Measurements from ENCODE around the gene GDF11. TPM values are rescaled to one million over a fixed set of nuclear protein-coding genes. Genes with fewer than 3 reads are reported as not detected.
A peak's percentile ranks its signal among the peaks of the same experiment; 100 is the strongest.

GDF11 gene
- total and polyA plus RNA-seq, 2 of the 8 experiments (the other 6 are each of a cell fraction or from before 2014, with no cell fraction given), result 12.1 to 15.1 TPM

- TF ChIP-seq EP300 (IDR thresholded peaks at IDR 0.05; ENCODE audit: borderline replicate concordance in 1 of 2, low read depth in 2 of 2, low read length in 2 of 2) (0 out of 3 replicates have a peak, but pooled peaks of 1 of the 2 experiments have one; percentile 7), NANOG (IDR thresholded peaks at IDR 0.05; ENCODE audit: insufficient read depth, low read depth, low read length, poor library complexity, severe bottlenecking) (no peak), RBBP5 (IDR thresholded peaks at IDR 0.05; ENCODE audit: borderline replicate concordance, low read depth, low read length) (peak; percentile 63; the same call in 1 of the 2 replicates), SP1 (IDR thresholded peaks at IDR 0.05; ENCODE audit: low read depth, low read length) (no peak), POLR2A (IDR thresholded peaks at IDR 0.05; ENCODE audit: control extremely low read depth in 1 of 2, low read depth in 2 of 2, low read length in 2 of 2) (peak; percentile 57 to 74; a peak in 2 of 3 replicates), TAF7 (optimal IDR thresholded peaks at IDR 0.05; ENCODE audit: borderline replicate concordance, low read depth, low read length) (peak; percentile 27), JUN (IDR thresholded peaks at IDR 0.05; ENCODE audit: low read depth, low read length) (no peak), FOSL1 (IDR thresholded peaks at IDR 0.05; ENCODE audit: insufficient read depth, low read depth, low read length) (no peak), ATF3 (IDR thresholded peaks at IDR 0.05; ENCODE audit: insufficient read depth, low read depth, low read length) (0 out of 2 replicates have a peak, but pooled peaks have one; percentile 28), ATF2 (IDR thresholded peaks at IDR 0.05; ENCODE audit: low read length) (0 out of 2 replicates have a peak, but pooled peaks have one; percentile 48), TBP (IDR thresholded peaks at IDR 0.05; ENCODE audit: low read depth, low read length) (no peak), USF2 (IDR thresholded peaks at IDR 0.05; ENCODE audit: low read length) (peak; percentile 64), JUND (IDR thresholded peaks at IDR 0.05; ENCODE audit: low read length) (peak; percentile 63; the same call in 1 of the 2 replicates), CHD1 (IDR thresholded peaks at IDR 0.05; ENCODE audit: low read depth, low read length) (no peak), PHF8 (conservative IDR thresholded peaks at IDR 0.05; ENCODE audit: low read depth, low read length) (peak; percentile 45; the same call in 1 of the 2 replicates), ASH2L (IDR thresholded peaks at IDR 0.05; ENCODE audit: low read length) (no peak)
These were observed 13.7 kb upstream of the GDF11 start, which contains the start of gene CD63 (continued) for GRCh38 chr12:55728939-55729818.

Data from H1 (cell line).